GM19438 (cell line): ENCODE results near the gene P2RY6.

Experiments
- ATAC-seq: cut with Tn5 transposase; IDR thresholded peaks from one replicate; pipeline ENCODE4 v1.9.1; 2021; ENCODE audit warnings: low read depth; ENCODE audit not compliant: unreplicated experiment

The P2RY6 gene

GRCh38 chr11:73330569-73331093 is 58.5 kb downstream of the P2RY6 start:
- ATAC-seq: no peak

- no peak for ATAC-seq
Measured at GRCh38 chr11:73331138-73331916, 59.2 kb downstream of the P2RY6 start.

GRCh38 chr11:73333173-73333572 is 61.0 kb downstream of the P2RY6 start:
- ATAC-seq: no peak

GRCh38 chr11:73333640-73334383 is 61.7 kb downstream of the P2RY6 start:
- ATAC-seq: no peak

GRCh38 chr11:73334384-73335203 is 62.5 kb downstream of the P2RY6 start:
- no peak for ATAC-seq

GRCh38 chr11:73335204-73335923 is 63.2 kb downstream of the P2RY6 start:
- no peak for ATAC-seq

GRCh38 chr11:73337846-73338245 is 65.7 kb downstream of the P2RY6 start:
- ATAC-seq: no peak

GRCh38 chr11:73338279-73338678 is 66.1 kb downstream of the P2RY6 start:
- ATAC-seq: no peak

GRCh38 chr11:73340164-73340563 is 68.0 kb downstream of the P2RY6 start:
- no peak for ATAC-seq

- no peak for ATAC-seq
Measured at GRCh38 chr11:73342633-73343032, 70.5 kb downstream of the P2RY6 start.

GRCh38 chr11:73343076-73343873 is 71.1 kb downstream of the P2RY6 start:
- ATAC-seq: no peak

- ATAC-seq: no peak
Measured at GRCh38 chr11:73344191-73344607, 72.1 kb downstream of the P2RY6 start.

- no peak for ATAC-seq
Measured at GRCh38 chr11:73345481-73346160, 73.5 kb downstream of the P2RY6 start.

GRCh38 chr11:73346186-73346935 is 74.2 kb downstream of the P2RY6 start:
- ATAC-seq: no peak

- no peak for ATAC-seq
Measured at GRCh38 chr11:73347067-73347466, 74.9 kb downstream of the P2RY6 start.
